VCaP (cell line): ENCODE data around the gene SLC16A5.
A peak's percentile ranks its signal among the peaks of the same experiment; 100 is the strongest.

Experiments used
- H3K27ac ChIP-seq: fragments of 450-650 bp; 2 replicates; pipeline ENCODE4 v1.5.1; 2017
- CTCF ChIP-seq: fragments of 450-650 bp; conservative IDR thresholded peaks from 2 replicates; pipeline ENCODE4 v1.5.1; 2017; ENCODE audit warnings: mild to moderate bottlenecking, moderate library complexity

The SLC16A5 gene

GRCh38 chr17:75129576-75129975 is 41.8 kb downstream of the SLC16A5 start:
- no peak for TF ChIP-seq CTCF
- H3K27ac ChIP-seq = no peak overlapping the region

- no peak for TF ChIP-seq CTCF
- H3K27ac ChIP-seq = no peak overlapping the region
These were observed 42.4 kb downstream of the SLC16A5 start for GRCh38 chr17:75130059-75130631.

- TF ChIP-seq CTCF = no peak
- H3K27ac ChIP-seq = peak overlapping the region; percentile 77
These were observed 43.0 kb downstream of the SLC16A5 start for GRCh38 chr17:75130632-75131277.

- peak within 1 kb of the TSS; percentile 77 for H3K27ac ChIP-seq
- peak; percentile 77 for TF ChIP-seq CTCF
These were observed 43.7 kb downstream of the SLC16A5 start, which contains the start of gene NT5C for GRCh38 chr17:75131278-75132017. TSS of gene NT5C (minus strand) at chr17:75131742. CDS start at chr17:75131707, 35 bp downstream.

GRCh38 chr17:75132018-75133000 is 44.6 kb downstream of the SLC16A5 start:
- H3K27ac ChIP-seq = peak overlapping the region; percentile 77

GRCh38 chr17:75133001-75133400 is 45.2 kb downstream of the SLC16A5 start:
- no peak for TF ChIP-seq CTCF
- H3K27ac ChIP-seq = peak overlapping the region; percentile 77

GRCh38 chr17:75133607-75134347 is 46.0 kb downstream of the SLC16A5 start:
- H3K27ac ChIP-seq = peak overlapping the region; percentile 77
